ENCODE results near the gene CXCL14.

Gene CXCL14, protein sequence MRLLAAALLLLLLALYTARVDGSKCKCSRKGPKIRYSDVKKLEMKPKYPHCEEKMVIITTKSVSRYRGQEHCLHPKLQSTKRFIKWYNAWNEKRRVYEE

DNA sequence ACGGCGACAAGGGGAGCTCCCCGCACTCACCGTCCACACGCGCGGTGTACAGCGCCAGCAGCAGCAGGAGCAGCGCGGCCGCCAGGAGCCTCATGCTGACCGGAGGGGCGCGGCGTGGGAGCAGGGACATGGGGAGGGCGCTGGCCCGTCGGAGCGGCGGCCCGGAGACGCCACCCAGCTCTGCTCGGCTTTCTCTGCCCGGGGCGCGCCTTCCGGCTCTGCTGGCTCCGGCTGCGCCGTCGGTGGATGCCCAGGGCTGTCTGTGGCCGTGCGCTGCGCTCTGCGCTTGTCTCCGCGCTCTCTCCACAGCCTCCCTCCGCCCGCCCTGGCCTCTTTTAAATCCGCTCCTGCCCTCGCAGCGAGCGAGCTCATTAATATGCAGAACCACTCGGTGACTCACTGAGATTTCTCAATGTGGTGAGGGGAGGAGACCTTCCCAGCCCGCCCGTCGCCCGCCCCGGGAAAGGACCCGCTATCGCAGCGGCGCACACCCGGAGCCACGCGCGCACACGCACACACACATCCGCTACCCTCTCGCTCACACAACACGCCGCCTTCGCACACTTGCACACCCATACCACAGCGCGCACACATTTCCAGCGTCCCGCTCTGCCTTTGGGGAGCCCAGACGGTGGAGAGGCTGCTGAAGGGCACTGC is at the start of gene CXCL14:
TSS of gene CXCL14 (minus strand) at position 307 of the 657 bp plus-strand sequence. CDS start at position 94, 213 bp downstream.
- DNase-seq = no peak

DNA sequence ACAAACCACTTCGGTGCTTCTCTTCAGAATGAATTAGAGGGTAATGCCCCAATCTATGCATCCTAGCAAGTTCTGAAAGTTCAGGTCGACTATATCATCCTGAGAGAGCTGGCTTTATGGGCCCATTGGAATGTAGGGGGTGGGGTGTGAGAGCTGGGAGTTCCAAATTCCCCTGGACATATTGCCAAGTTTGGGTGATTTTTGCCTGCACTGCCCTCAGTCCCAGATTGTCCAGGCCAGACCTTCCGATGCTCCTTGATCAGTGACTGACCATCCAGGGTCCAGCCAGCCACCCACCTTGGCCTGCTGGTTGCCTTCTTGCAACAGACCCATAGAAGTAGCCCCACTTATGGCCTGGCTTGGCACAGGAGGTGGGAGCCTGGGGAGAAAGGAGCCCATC is 47.8 kb upstream of the CXCL14 start:
- no peak for DNase-seq

DNA sequence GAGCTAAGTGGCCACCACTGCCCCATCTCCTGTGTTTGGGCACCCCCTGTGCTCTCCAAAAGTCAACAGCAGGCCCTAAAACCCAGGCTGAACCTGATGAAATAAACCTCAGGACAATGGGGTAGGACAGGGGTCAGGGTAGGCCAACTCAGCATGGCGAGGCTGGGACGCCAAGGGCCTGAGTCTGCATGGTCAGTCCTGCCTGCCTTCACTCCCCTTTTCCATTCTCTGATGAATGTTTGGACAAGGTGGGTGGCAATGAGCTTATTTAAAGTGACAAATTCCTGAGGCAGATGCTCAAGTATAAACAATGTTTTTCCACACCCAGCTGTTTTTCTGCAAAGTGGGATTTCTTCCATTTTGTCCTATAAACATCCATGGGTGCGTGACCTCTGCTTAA is 47.2 kb upstream of the CXCL14 start:
- DNase-seq = no peak

DNA sequence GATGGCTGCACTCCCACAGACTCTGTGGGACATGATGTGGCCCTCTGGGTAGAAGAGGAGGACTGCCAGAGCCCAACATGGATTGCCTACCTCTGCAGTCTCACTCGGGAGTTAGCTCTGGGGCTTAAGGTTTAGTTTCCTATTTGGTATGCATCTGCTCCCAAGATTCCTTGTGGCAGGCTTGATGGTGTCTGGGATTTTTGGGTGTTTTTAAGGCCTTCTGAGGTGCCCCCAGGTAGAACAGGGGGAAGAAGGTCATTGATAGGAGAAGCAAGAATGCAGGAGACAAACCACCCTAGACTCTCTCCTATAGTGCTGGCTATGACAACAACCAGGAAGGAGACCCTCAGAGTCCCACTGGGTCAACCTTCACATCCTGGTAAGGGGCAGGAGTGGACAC is 46.7 kb upstream of the CXCL14 start:
- DNase-seq = no peak

DNA sequence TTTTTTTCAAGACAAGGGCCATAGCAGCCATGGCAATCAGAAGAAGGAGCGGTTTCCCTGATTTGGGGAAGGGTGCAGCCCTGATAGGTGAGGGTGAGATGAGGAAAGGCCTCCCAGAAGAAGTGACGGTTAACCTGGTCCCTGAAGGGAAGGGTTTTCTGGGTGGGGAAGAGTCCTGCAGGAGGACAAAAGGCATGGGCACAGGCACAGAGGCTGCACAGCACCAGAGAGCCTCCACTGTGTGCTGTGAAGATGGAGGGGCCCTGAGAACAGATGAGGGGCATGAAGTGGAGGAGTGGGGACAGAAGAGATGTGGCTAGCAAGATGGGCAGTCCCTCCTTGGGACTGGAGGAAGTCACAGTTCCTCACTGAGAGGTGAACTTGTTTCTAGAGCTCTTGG is 46.3 kb upstream of the CXCL14 start:
- no peak for DNase-seq

DNA sequence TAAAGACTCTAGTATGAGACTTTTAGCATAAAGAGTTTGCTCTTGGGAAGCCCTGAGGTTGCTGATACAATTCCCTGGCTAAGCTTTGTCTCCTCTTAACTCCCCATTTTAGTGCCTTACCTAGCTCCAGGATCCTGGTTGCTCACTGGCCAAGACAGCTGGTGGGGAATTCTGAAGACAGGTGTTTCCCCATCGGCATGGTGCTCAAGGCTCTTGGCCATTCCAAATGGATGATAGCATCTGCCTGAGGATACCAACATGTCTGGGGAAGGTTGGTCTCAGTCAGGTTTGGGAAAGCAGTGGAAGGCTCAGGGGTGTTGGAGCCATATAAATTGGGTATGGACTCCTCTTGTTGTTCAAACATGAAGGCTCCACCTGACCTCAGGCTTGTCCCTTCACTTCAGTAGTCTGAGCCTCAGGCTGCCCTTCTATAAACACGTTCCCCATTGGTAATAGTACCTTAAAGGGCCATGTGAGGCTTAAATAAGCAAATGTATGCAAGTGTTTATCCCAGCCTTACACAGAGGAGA is 44.5 kb upstream of the CXCL14 start:
- no peak for DNase-seq

DNA sequence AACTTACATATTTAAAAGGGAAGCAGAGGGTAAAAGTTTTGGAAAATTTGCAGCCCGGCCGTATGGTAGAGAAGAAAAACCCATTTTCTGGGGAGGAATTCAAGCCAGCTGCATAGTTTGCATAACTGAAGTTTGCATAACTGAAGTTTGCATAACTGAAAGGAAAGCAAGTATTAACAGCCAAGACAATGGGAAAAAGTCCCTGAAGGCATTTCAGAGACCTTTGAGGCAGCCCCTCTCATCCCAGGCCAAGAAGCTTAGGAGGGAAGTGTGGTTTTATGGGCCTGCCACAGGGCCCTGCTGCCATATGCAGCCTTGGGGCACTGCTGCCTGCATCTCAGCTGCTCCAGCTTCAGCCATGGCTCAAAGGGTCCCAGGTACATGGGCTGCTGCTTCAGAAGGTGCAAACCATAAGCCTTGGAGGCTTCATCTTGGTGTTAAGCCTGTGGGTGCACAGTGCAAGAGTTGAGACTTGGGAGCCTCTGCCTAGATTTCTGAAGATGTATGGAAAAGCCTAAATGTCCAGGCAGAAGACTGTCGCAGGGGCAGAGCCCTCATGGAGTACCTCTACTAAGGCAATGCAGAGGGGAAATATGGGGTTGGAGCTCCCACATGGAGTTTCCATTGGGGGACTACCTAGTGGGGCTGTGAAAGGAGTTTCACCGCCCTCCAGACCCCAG is 36.9 kb upstream of the CXCL14 start:
- no peak for DNase-seq

DNA sequence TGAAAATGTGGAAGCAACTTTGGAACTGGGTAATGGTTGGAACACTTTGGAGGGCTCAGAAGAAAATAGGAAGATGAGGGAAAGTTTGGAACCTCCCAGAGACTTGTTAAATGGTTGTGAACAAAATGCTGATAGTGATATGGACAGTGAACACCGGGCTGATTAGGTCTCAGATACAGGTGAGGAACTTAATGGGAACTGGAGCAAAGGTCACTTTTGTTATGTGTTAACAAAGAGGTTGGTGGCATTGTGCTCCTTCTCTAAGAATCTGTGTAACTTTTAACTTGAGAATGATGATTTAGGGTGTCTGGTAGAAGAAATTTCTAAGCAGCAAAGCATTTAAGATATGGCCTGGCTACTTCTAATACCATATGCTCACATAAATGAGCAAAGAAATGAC is 36.4 kb upstream of the CXCL14 start:
- no peak for DNase-seq

DNA sequence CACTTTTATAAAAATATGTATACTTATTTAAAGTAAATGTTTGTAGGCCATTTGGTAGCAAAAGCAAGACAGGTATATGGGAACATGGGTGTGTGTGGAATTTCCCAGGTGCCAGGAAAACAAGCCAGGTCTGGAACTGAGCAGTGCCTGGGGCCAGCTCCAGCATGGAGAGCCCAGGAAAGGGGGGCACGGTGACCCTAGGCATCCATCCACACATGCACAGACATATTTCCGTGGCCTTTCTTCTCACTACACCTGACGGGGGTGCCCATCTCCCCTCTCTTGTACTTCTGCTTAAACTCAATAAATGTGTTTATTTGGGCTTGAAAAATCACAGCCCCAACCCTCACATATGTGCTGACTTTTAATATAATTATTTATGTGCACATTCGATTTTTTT is 31.2 kb upstream of the CXCL14 start:
- no peak for DNase-seq

DNA sequence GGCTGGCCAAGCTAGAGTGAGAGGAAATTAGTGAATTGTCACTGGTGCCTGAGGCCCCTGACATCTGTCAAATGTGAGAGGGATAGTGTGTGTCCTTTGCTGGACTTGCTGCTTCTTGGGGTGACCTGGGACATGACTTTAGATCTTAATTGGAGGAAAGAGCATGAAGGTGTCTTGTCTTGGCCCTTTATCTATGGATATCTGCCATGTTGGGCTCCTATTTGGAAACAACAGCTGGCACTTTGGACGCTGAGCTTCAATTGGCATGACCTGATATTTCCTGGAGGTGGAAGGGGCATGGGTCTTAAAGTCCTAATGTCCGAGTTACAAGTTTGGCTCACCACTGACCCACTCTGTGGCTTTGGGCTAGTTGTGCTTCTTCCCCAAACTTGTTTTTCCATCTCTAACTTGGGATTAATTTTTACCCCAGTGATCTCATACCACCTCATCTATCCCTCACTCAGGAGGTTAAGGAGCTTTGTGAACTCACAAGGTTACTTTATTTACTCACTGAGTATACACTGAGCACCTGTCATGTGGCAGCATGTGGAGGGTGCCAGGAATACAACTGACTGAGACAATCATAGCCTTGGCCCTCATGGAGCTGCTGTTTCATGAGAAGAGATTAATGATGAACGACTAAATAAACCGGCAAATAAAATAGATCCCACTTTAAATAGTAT is 30.1 kb upstream of the CXCL14 start:
- DNase-seq = no peak

DNA sequence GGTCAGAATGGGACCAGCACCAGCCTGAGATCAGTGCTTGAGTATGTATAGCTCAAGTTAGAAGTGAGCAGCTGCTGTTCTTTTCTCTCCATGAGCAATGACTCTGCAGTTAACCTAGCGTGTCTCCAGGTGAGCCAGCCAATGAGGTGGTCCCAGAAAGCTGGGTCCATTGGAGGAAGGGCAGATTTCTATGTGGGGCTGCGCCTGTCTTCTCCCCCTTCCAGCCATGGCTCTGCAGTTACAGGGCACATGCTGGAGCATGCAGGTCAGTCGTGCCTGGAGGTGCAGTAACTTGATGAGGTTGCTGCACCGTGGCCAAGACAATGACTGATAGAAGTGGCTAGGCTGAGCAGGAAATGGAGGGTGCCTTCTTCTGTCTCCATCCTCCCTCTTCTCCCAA is 29.6 kb upstream of the CXCL14 start:
- no peak for DNase-seq

DNA sequence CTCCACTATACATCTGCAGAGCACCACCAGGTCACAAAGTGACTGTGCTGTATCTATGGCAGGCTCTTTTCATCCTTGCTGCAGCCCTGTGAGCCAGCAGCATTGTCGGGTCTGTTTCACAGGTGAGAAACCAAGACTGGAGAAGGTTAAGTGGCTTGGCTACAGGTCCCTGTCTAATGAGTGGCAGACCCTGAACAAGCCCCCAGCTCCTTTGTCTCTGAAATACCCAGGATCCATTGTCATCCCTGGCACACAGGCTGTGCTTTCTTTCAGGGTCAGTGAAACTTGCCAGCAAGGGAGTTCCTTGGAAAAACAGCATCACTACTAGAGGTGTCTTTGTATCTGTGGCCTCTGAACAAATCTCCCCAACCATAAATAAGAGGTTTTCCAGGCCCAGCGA is 27.6 kb upstream of the CXCL14 start:
- DNase-seq = no peak

DNA sequence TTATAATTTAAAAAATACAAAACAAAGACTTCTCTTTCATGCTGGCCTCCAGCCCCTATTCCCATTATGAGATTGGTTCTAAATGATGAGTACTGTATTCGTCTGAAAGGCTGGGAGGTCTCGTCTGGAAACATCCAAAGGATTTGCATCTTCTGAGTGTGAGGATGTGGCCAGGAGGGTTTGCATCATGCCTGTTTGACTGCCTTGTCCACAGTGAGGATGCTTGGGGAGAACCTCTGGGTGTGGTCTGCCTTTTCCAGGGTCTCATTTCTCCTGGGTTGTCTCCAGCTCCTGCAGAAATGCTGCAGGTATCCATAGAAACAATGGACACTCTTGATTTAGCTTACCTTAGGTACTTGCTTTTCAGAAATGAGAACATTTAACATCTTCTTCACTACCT is 26.4 kb upstream of the CXCL14 start:
- no peak for DNase-seq

DNA sequence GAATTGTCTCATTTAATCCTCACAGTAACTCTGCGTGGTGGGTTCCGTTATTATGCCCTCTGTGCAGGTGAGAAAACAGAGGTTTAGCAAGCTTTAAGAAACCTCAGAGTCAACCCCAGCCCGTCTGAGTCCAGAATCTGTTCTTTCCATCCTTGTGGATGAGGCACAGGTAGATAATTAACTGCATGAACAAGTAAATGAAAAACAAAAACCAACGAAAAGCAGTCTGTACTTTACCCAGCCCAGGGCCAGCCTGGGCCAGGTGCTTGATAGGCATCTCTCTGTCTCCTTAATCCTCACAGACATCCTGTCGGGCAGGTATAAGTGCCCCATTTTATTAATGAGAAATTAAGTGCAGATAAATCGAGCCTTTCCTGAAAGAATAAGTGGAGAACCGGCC is 25.3 kb upstream of the CXCL14 start:
- no peak for DNase-seq

DNA sequence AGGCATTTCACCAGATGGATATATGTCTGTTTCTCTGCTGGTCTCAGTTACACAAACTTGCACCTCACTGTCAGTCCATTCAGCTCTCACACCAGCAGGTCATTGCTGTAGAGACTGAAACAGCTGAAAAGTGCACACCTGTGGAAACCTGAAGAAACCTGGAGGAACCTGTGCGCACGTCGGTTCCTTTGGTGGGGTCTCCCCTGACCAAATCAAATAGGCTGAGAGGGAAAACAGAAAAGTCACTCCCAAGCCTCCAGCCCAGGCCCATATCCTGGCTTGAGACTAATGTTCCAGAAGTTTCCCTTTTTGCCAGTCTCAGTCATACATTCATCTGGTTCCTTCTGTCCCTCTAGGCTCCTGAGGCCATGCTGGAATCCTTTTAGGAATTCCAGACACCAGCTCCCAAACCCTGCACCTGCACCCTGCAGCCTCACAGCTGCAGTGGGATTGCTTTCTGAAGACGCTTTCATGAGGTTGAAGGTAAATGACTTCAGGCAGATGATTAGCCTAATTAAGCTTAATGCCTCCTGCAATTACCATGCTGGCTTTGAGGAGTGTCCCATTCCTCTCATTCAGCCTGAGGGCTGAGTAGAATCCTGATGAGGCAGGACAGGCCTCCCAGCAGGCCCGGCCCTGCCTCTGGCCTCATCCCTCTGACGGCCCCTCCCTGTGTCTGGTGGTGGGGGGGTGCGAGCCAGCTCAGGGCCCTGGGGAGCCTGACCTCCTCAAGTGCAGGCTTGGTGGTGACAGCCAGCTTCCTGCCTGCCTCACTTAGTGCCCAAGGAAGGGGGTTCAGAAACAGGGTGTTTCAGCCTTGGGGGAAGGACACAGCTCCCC is 24.3 kb upstream of the CXCL14 start:
- no peak for DNase-seq

DNA sequence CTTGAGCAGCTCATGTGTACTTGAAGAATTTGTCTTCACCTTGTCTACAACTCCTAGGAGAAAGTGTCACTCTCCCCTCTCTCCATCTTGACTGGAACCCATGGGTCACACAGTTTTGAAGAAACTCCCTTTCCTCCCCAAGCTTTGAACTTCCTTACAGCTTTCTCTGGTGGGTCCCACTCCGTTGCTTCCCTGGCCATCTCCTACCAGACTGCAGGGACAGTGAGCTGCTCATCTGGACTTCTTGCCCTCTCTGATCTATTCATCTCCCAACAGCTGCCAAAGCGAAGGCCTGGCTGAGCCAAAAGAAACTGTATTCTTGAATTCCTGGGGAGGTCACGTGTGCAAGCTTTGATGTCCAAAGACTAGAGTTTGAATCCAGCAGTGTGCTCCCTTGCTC is 22.7 kb upstream of the CXCL14 start:
- no peak for DNase-seq

DNA sequence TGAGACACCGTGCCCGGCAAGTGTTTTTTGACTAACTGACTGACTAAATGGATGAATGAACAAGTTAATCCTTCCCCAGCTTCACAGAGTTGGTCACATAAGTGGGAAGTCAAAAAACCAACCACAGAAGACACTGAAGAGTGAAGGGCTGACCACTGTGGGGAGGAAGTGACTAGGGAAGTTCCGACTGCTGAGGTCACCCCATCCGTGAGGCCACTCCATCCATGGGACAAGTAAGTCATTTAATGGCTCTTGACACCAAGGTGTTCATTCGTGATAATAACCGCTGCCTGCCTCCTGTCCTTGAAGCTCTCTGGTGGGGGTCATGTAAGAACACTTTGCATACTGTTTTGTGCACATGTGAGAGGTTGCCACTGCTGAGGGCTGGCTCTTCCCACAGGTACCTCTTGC is 22.2 kb upstream of the CXCL14 start:
- DNase-seq = no peak

DNA sequence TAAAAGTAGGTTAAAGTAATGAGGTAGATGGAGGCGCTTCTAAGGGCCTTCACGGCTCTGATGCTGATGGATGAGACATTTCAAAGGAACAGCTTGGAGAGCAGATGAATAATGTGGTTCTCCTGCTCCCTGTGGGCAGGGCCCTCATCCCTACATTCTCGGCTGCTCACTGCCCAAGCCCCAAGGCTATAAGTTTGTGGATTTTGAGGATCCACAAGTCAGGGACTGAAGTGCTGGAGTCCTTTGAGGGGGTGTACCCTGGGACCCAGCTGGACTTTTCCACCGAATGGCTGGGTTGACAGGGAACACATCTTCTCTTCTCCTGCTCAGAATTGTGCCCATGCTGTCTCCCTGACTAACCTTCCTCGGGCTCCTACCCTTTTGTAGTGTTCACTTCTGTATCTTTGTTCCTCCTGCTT is 21.4 kb upstream of the CXCL14 start:
- no peak for DNase-seq

DNA sequence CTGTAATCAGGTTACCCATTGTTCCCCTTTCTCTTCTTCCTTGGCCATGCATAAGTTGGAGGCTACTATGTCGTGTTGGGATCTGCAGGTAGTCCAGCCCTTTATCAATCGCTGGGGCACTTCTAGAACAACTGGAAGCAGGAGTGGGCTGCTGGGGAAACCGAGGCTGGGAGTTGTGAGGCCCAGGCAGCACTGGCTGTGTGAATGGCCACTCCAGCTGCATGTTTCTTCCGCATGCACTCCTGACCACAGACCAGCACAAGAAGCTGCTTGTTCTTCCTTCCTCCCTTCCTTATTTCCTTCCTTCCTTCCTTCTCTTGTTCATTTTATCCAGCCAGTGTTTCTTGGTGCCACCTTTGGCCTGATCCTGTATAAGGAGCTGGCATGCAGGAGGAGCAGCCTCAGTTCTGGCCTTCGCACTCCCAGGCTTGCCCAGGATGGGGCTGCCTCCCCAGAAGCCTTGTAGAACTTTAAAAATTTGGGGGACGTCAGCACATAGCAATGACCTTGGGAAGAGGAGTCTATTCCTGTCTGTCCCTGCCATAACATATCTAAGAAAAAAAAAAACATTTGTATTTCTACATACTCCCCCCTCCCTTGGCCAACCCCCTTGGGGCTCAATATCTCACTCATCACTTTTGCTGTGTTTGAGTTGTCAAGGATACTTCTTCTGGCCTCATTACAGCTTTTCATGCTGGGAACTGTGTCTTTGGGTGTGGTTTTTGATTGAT is 20.8 kb upstream of the CXCL14 start:
- no peak for DNase-seq

DNA sequence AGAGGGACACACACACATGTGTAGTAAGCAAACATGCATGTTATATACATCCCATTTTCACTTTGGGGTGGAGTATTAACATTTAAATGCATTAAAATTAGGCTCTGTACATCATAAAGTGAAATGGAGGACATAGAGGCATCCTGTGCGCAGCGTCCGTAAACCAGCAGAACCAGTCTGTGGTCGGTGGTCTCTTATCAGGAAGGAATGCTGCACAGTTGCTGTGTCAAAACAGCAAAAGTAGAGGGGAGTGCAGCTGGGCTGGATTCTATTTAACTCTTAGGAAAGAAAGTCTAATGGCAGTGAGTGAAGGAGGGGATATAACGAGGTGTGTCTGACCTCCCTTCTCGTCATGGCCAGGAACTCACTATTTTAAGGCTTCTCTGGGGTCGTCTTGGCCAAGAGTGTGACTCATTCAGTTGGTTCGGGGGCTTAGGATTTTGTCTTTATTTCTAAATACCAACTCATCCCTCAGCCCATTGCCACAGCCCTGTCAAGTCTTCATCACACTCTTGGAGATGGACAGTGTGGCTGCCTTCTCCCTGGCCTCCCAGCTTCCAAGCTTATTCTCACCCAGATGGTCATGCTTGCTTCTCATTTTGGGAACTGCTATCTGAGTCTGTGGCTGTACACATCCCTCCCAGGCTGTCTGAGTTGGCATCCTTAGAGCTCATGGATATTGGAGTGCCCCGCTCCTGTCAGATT is 20.1 kb upstream of the CXCL14 start:
- DNase-seq = no peak

DNA sequence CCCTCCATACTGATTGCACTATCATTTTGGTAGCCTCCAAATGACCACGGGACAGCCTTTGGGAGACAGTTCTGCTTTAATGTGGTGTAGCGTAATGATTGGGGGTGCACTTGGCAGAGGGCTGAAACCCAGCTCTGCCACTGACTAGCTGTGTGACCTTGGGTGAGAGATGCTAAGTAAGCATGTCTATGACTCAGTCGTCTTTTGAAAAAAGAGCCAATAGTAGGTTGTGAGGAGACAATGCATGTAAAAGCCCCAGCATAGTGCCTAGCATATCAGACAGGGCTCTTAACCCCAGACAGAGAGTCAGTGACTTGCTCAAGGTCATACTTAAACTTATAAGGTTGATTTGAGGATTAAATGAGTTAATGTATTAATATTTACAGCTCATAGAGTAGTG is 18.0 kb upstream of the CXCL14 start:
- DNase-seq = no peak

Measured in NCI-H446 (cell line).